ENCODE data around the gene GRIN3B. TPM values are rescaled to one million over a fixed set of nuclear protein-coding genes. Genes with fewer than 3 reads are reported as not detected.

The GRIN3B gene
- total RNA-seq, 1 donor from 2014 or later: 0.93 TPM

GRCh38 chr19:958967-959855 lies 41.0 kb upstream of the GRIN3B start:
- Mint-ChIP-seq H3K4me3 (ENCODE audit: unreplicated experiment) (no peak overlapping the region), H3K27me3 (ENCODE audit: unreplicated experiment) (peaks cover 5% of the 10 kb centered on the region), H3K9me3 (ENCODE audit: unreplicated experiment) (peaks cover 4% of the 10 kb centered on the region), H3K27ac (ENCODE audit: unreplicated experiment) (no peak overlapping the region), H3K4me1 (ENCODE audit: low read depth, unreplicated experiment) (peaks cover 11% of the 10 kb centered on the region), H3K36me3 (ENCODE audit: unreplicated experiment) (no peaks in the 10 kb centered on the region)
- DNase-seq: no peak
- no peak for TF ChIP-seq CTCF (IDR thresholded peaks at IDR 0.05; ENCODE audit: partially characterized antibody, unreplicated experiment)

- no peak for DNase-seq
- H3K4me3 Mint-ChIP-seq (ENCODE audit: unreplicated experiment): no peak overlapping the region
- H3K9me3 Mint-ChIP-seq (ENCODE audit: unreplicated experiment): peaks cover 4% of the 10 kb centered on the region
- no peak overlapping the region for H3K27ac Mint-ChIP-seq (ENCODE audit: unreplicated experiment)
- H3K27me3 Mint-ChIP-seq (ENCODE audit: unreplicated experiment): peaks cover 6% of the 10 kb centered on the region
- H3K36me3 Mint-ChIP-seq (ENCODE audit: unreplicated experiment): peaks cover 2% of the 10 kb centered on the region
- H3K4me1 Mint-ChIP-seq (ENCODE audit: low read depth, unreplicated experiment): peaks cover 11% of the 10 kb centered on the region
- no peak for TF ChIP-seq CTCF (IDR thresholded peaks at IDR 0.05; ENCODE audit: partially characterized antibody, unreplicated experiment)
These were observed 40.2 kb upstream of the GRIN3B start for GRCh38 chr19:960020-960419.

- no peak for DNase-seq
- Mint-ChIP-seq H3K9me3 (ENCODE audit: unreplicated experiment) (peaks cover 8% of the 10 kb centered on the region), H3K4me3 (ENCODE audit: unreplicated experiment) (no peak overlapping the region), H3K36me3 (ENCODE audit: unreplicated experiment) (peaks cover 5% of the 10 kb centered on the region), H3K4me1 (ENCODE audit: low read depth, unreplicated experiment) (peaks cover 11% of the 10 kb centered on the region), H3K27me3 (ENCODE audit: unreplicated experiment) (peaks cover 9% of the 10 kb centered on the region), H3K27ac (ENCODE audit: unreplicated experiment) (no peak overlapping the region)
- TF ChIP-seq CTCF (IDR thresholded peaks at IDR 0.05; ENCODE audit: partially characterized antibody, unreplicated experiment): no peak
These were observed 39.6 kb upstream of the GRIN3B start for GRCh38 chr19:960601-960938.

- H3K36me3 Mint-ChIP-seq (ENCODE audit: unreplicated experiment): peaks cover 5% of the 10 kb centered on the region
- no peak overlapping the region for H3K27ac Mint-ChIP-seq (ENCODE audit: unreplicated experiment)
- peaks cover 9% of the 10 kb centered on the region for H3K27me3 Mint-ChIP-seq (ENCODE audit: unreplicated experiment)
- no peak for TF ChIP-seq CTCF (IDR thresholded peaks at IDR 0.05; ENCODE audit: partially characterized antibody, unreplicated experiment)
- peaks cover 6% of the 10 kb centered on the region for H3K4me1 Mint-ChIP-seq (ENCODE audit: low read depth, unreplicated experiment)
- no peak overlapping the region for H3K4me3 Mint-ChIP-seq (ENCODE audit: unreplicated experiment)
- no peak for DNase-seq
- H3K9me3 Mint-ChIP-seq (ENCODE audit: unreplicated experiment): peaks cover 8% of the 10 kb centered on the region
These were observed 38.2 kb upstream of the GRIN3B start for GRCh38 chr19:961866-962620.

All from glutamatergic neuron (in vitro differentiated cells).